T-helper 1 cell treated with Interleukin-12 subunit alpha and Interleukin-12 subunit beta and Interleukin-4 antibody, amounts not matched to agents 30 μg/mL and 1 μg/mL, for 36 hours (primary cell): ENCODE data around the gene MRPL52.
"Not testable (repeated sequence)": the region's sequence is repeated elsewhere in the genome, so short reads cannot be mapped to it uniquely, and the experiment has no call there.

ENCODE experiments used
- H3K27ac Mint-ChIP-seq: one replicate; pipeline ENCODE4 v1.8.0; 2021; ENCODE audit warnings: mild to moderate bottlenecking, mixed read lengths
- H3K27me3 Mint-ChIP-seq: one replicate; pipeline ENCODE4 v1.8.0; 2021; ENCODE audit warnings: low read depth, mixed read lengths
- H3K36me3 Mint-ChIP-seq: one replicate; pipeline ENCODE4 v1.8.0; 2021; ENCODE audit warnings: low read depth, mixed read lengths
- H3K4me1 Mint-ChIP-seq: one replicate; pipeline ENCODE4 v1.8.0; 2021; ENCODE audit warnings: low read depth, mixed read lengths
- H3K4me3 Mint-ChIP-seq: one replicate; pipeline ENCODE4 v1.8.0; 2021; ENCODE audit warnings: mild to moderate bottlenecking, moderate library complexity, mixed read lengths
- H3K9me3 Mint-ChIP-seq: one replicate; pipeline ENCODE4 v1.8.0; 2021; ENCODE audit warnings: mixed read lengths

Gene MRPL52

DNA sequence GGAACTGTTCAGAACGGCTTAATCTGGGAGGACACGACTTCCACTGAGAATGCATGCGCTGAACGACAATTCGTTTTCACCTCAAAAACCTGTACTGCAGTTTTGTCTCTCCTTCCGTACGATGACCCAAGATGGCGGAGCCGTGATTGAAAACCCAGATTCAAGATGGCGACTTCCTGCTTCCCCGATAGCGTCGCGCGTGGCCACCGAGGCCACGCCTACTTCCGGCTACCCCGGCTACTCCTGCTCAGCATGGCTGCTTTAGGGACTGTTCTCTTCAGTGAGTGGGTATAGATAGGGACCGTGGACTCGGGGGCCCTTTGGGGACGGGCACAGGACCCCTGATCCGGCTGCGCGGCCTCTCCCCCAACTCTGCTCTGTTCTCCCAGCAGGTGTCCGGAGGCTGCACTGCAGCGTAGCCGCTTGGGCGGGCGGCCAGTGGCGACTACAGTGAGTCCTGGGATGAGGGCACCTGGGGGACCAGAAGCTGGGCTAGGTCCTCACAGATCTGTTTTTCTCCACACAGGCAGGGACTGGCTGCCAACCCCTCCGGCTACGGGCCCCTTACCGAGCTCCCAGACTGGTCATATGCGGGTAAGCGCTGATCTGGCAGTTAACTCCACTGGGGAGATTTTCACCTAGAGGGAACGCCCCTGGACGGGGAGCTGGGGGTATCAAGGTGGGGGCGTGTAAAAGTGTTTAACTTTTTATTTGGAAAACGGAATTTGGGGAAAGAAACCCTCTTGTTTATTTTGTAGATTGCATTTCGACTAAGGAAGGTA lies at the start of gene MRPL52:
TSS of gene MRPL52 (plus strand) at position 227 of the 782 bp plus-strand sequence. CDS start at position 253, 26 bp downstream.
- Mint-ChIP-seq H3K4me3 (peak within 1 kb of the TSS; percentile 95), H3K27ac (peak within 1 kb of the TSS; percentile 94), H3K4me1 (peaks cover 22% of the 10 kb centered on the region), H3K9me3 (no peaks in the 10 kb centered on the region), H3K36me3 (peaks cover 25% of the 10 kb centered on the region), H3K27me3 (no peaks in the 10 kb centered on the region)

DNA sequence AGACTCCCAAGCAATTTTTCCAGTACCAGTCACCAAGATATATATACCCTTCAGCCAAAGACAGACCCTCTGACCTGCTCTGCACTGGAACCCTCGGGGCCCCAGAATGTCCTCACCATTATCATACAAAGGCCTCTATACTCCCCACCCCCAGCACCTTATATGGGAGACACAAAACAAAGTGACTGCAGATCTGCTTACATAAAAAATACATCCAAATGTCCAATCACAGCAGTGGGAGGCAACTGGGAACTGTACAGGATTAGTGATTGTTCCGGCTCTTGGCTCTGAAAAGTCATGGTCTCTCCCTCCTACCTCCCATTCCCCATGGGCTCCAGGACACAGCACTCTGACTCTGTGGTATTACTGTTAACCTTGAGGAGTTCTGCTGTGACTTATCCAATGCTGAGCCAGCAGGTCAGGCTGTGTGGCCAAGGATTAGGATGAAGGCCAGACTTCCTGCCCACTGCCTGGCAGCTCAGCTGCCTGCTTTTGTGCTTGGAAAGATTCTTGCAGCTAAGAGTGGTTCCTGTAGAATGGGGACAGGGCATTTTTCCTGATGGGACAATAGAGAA lies 49.5 kb upstream of the MRPL52 start:
- no peak overlapping the region for H3K27ac Mint-ChIP-seq
- no peaks in the 10 kb centered on the region for H3K9me3 Mint-ChIP-seq
- H3K27me3 Mint-ChIP-seq = no peaks in the 10 kb centered on the region
- no peaks in the 10 kb centered on the region for H3K36me3 Mint-ChIP-seq
- no peaks in the 10 kb centered on the region for H3K4me1 Mint-ChIP-seq
- no peak overlapping the region for H3K4me3 Mint-ChIP-seq

DNA sequence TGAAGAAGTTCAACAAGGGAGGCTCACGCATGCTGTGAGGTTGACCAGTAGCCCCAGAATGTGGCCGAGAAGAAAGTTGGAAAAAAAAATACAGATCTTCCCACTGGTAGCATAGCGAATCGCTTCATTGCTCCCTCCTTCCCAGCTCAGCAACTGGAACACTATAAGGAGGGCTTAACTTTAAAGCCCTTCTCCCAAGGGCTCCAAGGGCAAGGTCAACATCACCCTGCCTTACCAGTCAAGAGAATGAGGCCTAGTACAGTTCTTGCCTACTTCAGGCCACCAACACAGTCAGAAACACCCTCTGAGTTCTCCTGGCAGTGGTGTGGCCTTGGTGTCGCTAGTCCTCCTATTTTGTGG lies 48.8 kb upstream of the MRPL52 start:
- Mint-ChIP-seq H3K4me1 (no peaks in the 10 kb centered on the region), H3K27me3 (no peaks in the 10 kb centered on the region), H3K9me3 (no peaks in the 10 kb centered on the region), H3K27ac (no peak overlapping the region), H3K4me3 (no peak overlapping the region), H3K36me3 (no peaks in the 10 kb centered on the region)

DNA sequence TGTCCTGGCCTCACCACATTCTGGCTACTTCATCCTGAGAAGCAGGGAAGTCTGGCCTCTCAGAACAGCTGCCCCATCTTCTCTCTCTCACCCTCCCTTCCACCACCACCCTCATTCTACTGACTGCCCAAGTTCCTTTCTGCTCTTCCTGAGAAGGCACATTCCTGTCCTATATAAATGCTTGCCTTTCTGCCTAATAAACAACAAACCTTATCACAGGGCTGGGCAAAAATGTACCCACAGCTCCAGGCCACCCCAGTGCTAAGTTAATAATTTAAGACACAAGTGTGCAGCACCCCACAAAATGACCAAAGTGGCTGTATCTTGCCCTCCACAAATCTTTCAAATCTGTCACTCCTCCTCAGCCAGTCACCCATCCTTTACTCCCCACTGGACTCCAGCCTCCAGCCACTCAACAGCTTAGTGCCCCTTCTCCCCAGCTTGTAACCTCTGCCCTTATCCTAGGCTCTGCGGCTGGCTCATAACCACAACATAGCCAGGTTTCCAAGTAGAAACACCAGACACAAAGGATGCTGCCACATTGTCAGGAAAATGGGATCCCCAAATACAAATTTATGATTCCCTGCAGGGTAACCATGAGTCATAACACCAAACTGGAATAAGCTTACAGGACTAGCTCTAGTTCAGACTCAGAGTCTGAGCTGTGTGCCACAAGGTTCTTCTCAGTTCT lies 48.2 kb upstream of the MRPL52 start:
- Mint-ChIP-seq H3K9me3 (no peaks in the 10 kb centered on the region), H3K27me3 (no peaks in the 10 kb centered on the region), H3K27ac (no peak overlapping the region), H3K36me3 (no peaks in the 10 kb centered on the region), H3K4me1 (no peaks in the 10 kb centered on the region), H3K4me3 (no peak overlapping the region)

DNA sequence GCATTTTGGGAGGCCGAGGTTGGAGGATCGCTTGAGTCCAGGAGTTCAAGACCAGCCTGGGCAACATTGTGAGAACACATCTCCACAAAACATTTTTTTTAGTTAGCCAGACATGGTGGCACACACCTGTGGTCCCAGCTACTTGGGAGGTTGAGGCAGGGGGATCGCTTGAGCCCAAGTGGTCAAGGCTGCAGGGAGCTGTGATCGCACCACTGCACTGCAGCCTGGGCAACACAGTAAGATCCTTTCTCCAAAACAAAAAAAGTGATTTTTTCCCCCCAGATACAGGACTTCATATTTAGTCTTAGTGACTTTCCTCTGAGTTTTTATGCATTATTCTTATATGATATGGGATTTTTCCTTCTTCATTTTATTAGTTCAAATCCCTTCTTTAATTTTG lies 43.0 kb upstream of the MRPL52 start:
- Mint-ChIP-seq H3K4me1 (peaks cover 5% of the 10 kb centered on the region), H3K9me3 (no peaks in the 10 kb centered on the region), H3K27me3 (peaks cover 4% of the 10 kb centered on the region)

DNA sequence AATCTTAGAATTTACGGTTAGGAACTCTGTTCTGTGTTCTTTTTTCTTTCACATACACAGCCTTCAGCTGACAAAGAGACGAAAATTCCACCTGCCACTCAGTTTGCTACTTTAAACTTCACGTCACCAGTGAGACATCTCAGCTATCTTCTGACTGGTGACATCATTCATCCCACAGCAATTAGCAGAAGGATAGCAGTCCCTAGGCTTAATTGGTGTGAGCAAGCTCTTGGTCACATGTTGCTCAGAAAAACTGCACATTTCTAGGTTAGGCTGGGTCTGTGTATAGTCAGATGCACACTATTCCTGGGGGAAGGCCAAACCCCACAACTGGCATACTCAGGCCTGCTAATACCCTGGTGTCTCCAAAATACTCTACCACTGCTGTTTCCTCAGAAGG lies 38.4 kb upstream of the MRPL52 start:
- Mint-ChIP-seq H3K27ac (no peak overlapping the region), H3K9me3 (no peaks in the 10 kb centered on the region), H3K4me1 (peaks cover 5% of the 10 kb centered on the region), H3K36me3 (no peaks in the 10 kb centered on the region), H3K4me3 (no peak overlapping the region), H3K27me3 (peaks cover 10% of the 10 kb centered on the region)

More for the DNA sequence above, 43.0 kb upstream of the MRPL52 start:
- H3K4me3 Mint-ChIP-seq = no peak overlapping the region
- no peaks in the 10 kb centered on the region for H3K36me3 Mint-ChIP-seq
- H3K27ac Mint-ChIP-seq = no peak overlapping the region

- H3K4me1 Mint-ChIP-seq = peaks cover 5% of the 10 kb centered on the region
- no peaks in the 10 kb centered on the region for H3K9me3 Mint-ChIP-seq
- peaks cover 15% of the 10 kb centered on the region for H3K27me3 Mint-ChIP-seq
- no peak overlapping the region for H3K4me3 Mint-ChIP-seq
- no peaks in the 10 kb centered on the region for H3K36me3 Mint-ChIP-seq
- H3K27ac Mint-ChIP-seq = no peak overlapping the region
These were observed 37.5 kb upstream of the MRPL52 start for GRCh38 chr14:22792158-22792557.

GRCh38 chr14:22793550-22793949 lies 36.1 kb upstream of the MRPL52 start:
- not testable (repeated sequence) for H3K4me3 Mint-ChIP-seq, H3K36me3 Mint-ChIP-seq, H3K4me1 Mint-ChIP-seq, H3K27ac Mint-ChIP-seq, H3K9me3 Mint-ChIP-seq
- H3K27me3 Mint-ChIP-seq = peaks cover 19% of the 10 kb centered on the region

DNA sequence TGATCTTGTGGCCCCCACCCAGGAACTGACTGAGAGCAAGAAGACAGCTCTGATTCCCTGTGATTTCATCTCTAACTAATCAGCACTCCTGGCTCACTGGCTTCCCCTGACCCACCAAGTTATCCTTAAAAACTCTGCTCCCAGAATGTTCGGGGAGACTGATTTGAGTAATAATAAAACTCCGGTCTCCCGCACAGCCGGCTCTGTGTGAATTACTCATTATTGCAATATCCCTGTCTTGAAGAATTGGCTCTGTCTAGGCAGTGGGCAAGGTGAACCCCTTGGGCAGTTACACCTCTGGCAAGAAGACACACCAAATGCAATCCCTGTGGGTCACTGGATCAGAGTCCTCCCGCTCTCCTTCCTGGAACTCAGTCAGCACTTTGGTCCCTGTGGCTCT lies 35.7 kb upstream of the MRPL52 start:
- Mint-ChIP-seq H3K36me3 (no peaks in the 10 kb centered on the region), H3K4me1 (peaks cover 5% of the 10 kb centered on the region), H3K9me3 (no peaks in the 10 kb centered on the region), H3K27ac (no peak overlapping the region), H3K27me3 (peaks cover 23% of the 10 kb centered on the region), H3K4me3 (no peak overlapping the region)

GRCh38 chr14:22794551-22794951 lies 35.1 kb upstream of the MRPL52 start:
- Mint-ChIP-seq H3K27ac (no peak overlapping the region), H3K9me3 (no peaks in the 10 kb centered on the region), H3K36me3 (no peaks in the 10 kb centered on the region), H3K4me1 (peaks cover 5% of the 10 kb centered on the region), H3K4me3 (no peak overlapping the region), H3K27me3 (peaks cover 26% of the 10 kb centered on the region)

- Mint-ChIP-seq H3K9me3 (no peaks in the 10 kb centered on the region), H3K27ac (no peak overlapping the region), H3K4me1 (peaks cover under 1% of the 10 kb centered on the region), H3K36me3 (no peaks in the 10 kb centered on the region), H3K4me3 (no peak overlapping the region), H3K27me3 (peaks cover 31% of the 10 kb centered on the region)
These were observed 33.5 kb upstream of the MRPL52 start for GRCh38 chr14:22796087-22796707.

- no peaks in the 10 kb centered on the region for H3K9me3 Mint-ChIP-seq
- H3K36me3 Mint-ChIP-seq = no peaks in the 10 kb centered on the region
- no peak overlapping the region for H3K27ac Mint-ChIP-seq
- peaks cover 29% of the 10 kb centered on the region for H3K27me3 Mint-ChIP-seq
- no peaks in the 10 kb centered on the region for H3K4me1 Mint-ChIP-seq
- no peak overlapping the region for H3K4me3 Mint-ChIP-seq
These were observed 32.4 kb upstream of the MRPL52 start for GRCh38 chr14:22797017-22797917.

GRCh38 chr14:22798528-22798927 lies 31.2 kb upstream of the MRPL52 start:
- Mint-ChIP-seq H3K4me3 (no peak overlapping the region), H3K9me3 (no peaks in the 10 kb centered on the region), H3K27me3 (peaks cover 36% of the 10 kb centered on the region), H3K36me3 (no peaks in the 10 kb centered on the region), H3K27ac (no peak overlapping the region), H3K4me1 (no peaks in the 10 kb centered on the region)

- Mint-ChIP-seq H3K27me3 (peaks cover 39% of the 10 kb centered on the region), H3K36me3 (no peaks in the 10 kb centered on the region), H3K27ac (no peak overlapping the region), H3K9me3 (no peaks in the 10 kb centered on the region), H3K4me3 (no peak overlapping the region), H3K4me1 (no peaks in the 10 kb centered on the region)
These were observed 29.3 kb upstream of the MRPL52 start for GRCh38 chr14:22800346-22800745.
